ENCODE data around the gene FAM168A.

Gene FAM168A

DNA sequence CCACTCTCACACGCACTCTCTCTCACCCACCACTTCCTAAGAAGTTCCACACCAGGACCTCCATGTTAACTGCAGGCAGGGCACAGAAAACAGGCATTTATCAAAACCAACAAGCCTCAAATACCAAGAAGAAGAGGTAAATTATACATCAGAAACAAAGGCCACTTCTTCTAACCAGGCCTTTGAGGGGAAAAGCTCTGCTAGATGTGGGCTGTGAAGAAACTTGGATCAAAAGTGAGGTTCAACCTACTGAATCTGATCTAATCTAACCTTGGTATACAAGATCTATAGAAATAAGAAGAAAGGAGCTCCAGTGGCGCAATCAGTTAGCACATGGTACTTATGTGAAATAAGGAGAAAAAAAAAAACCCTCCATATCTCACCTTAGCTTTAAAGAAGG lies 91.9 kb downstream of the FAM168A start:
- TF ChIP-seq REST (IDR thresholded peaks at IDR 0.05; ENCODE audit: insufficient replicate concordance, low read depth) (no peak), SPI1 (IDR thresholded peaks at IDR 0.05; ENCODE audit: borderline replicate concordance, low read depth) (no peak), POLR2AphosphoS5 (IDR thresholded peaks at IDR 0.05; ENCODE audit: low read depth) (no peak), GABPA (IDR thresholded peaks at IDR 0.05; ENCODE audit: low read depth) (no peak), CTCF (IDR thresholded peaks at IDR 0.05; ENCODE audit: insufficient read depth, low read length) (no peak)
- DNase-seq (ENCODE audit: low read depth in 1 of 2, low spot score in 1 of 2) = no peak
- Histone ChIP-seq H3K4me3 (replicated peaks; ENCODE audit: insufficient read depth, low read length) (no peak overlapping the region), H3K27me3 (ENCODE audit: insufficient read depth, poor library complexity, severe bottlenecking) (no peaks in the 10 kb centered on the region), H3K27ac (replicated peaks) (no peak overlapping the region)

DNA sequence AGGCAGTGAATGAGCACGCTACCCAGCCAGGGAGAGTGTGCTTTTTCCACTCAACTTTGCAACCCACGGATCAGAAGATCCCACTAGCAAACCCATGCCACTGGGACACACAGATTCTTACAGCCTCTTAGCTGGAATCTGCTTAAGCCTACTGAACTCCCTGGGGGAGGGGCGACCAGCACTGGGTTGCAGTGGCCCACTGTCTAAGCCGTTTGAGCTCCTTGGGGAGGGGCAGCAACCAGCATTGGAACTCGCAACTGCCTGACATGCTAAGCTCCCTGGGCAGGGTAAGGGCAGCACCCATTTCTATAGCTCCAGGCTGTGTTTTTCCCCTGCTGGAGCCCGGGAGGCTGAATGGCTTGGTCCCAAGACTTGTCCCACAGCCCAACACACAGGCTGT lies 99.6 kb downstream of the FAM168A start:
- H3K27ac ChIP-seq (replicated peaks) = no peak overlapping the region
- H3K4me3 ChIP-seq (replicated peaks; ENCODE audit: insufficient read depth, low read length) = no peak overlapping the region
- no peak for TF ChIP-seq REST (IDR thresholded peaks at IDR 0.05; ENCODE audit: insufficient replicate concordance, low read depth)
- TF ChIP-seq GABPA (IDR thresholded peaks at IDR 0.05; ENCODE audit: low read depth) = no peak
- no peak for TF ChIP-seq POLR2AphosphoS5 (IDR thresholded peaks at IDR 0.05; ENCODE audit: low read depth)
- TF ChIP-seq SPI1 (IDR thresholded peaks at IDR 0.05; ENCODE audit: borderline replicate concordance, low read depth) = no peak
- no peak for TF ChIP-seq CTCF (IDR thresholded peaks at IDR 0.05; ENCODE audit: insufficient read depth, low read length)
- DNase-seq (ENCODE audit: low read depth in 1 of 2, low spot score in 1 of 2) = no peak
- H3K27me3 ChIP-seq (ENCODE audit: insufficient read depth, poor library complexity, severe bottlenecking) = no peaks in the 10 kb centered on the region

DNA sequence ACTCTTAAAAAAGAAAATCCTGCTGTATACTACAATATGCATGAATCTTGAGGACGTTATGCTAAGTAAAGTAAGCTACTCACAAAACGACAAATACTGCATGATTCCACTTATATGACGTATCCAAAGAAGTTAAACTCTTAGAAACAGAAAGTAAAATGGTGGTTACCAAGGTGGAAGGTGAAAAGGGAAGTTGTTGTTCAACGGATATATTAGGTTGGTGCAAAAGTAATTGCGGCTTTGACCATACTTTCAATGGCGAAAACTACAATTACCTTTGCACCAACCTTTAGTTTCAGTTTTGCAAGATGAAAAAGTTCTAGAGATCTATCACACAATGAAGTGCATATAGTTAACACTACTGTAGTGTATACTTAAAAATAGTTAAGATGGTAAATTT lies 101.8 kb downstream of the FAM168A start:
- no peak for DNase-seq (ENCODE audit: low read depth in 1 of 2, low spot score in 1 of 2)
- H3K4me3 ChIP-seq (replicated peaks; ENCODE audit: insufficient read depth, low read length) = no peak overlapping the region

More for the DNA sequence above, 101.8 kb downstream of the FAM168A start:
- TF ChIP-seq SPI1 (IDR thresholded peaks at IDR 0.05; ENCODE audit: borderline replicate concordance, low read depth) (no peak), REST (IDR thresholded peaks at IDR 0.05; ENCODE audit: insufficient replicate concordance, low read depth) (no peak), CTCF (IDR thresholded peaks at IDR 0.05; ENCODE audit: insufficient read depth, low read length) (no peak), GABPA (IDR thresholded peaks at IDR 0.05; ENCODE audit: low read depth) (no peak), POLR2AphosphoS5 (IDR thresholded peaks at IDR 0.05; ENCODE audit: low read depth) (no peak)
- Histone ChIP-seq H3K27ac (replicated peaks) (no peak overlapping the region), H3K27me3 (ENCODE audit: insufficient read depth, poor library complexity, severe bottlenecking) (no peaks in the 10 kb centered on the region)

Measured in HL-60 (cell line).